SK-N-SH (cell line): Measurements from ENCODE around the gene ZBTB33. TPM values are rescaled to one million over a fixed set of nuclear protein-coding genes. Genes with fewer than 3 reads are reported as not detected.

ENCODE experiments used
- CTCF ChIA-PET: fragments of 300-600, 350-600 bp; formaldehyde crosslinking; extraction: SDS; loops from one replicate; lab custom pipeline; 2021; lab: Yijun Ruan, JAX
- POLR2A ChIA-PET: fragments of 350-600 bp; sonication (Branson Sonifier 250); formaldehyde crosslinking; extraction: SDS; loops from one replicate; lab custom pipeline; 2020; ENCODE audit warnings: antibody characterized with exemption, inconsistent platforms; lab: Yijun Ruan, JAX
- DNase-seq: peaks from one replicate; pipeline ENCODE4 v3.0.0; 2012
- H2AFZ ChIP-seq: fragments of 200-600 bp; sonication (generic); 2 replicates; pipeline ENCODE4 v1.8.1; 2016; ENCODE audit warnings: antibody characterized with exemption, mild to moderate bottlenecking, low read depth
- H3F3A ChIP-seq: fragments of 200-600 bp; sonication (generic); replicated peaks from 2 replicates; pipeline ENCODE3; 2016; ENCODE audit warnings: antibody characterized with exemption, mild to moderate bottlenecking; ENCODE audit not compliant: insufficient read depth
- H3K27ac ChIP-seq, 2 experiments: fragments of 200-500 bp in 1 of 2; fragments of 200-600 bp in 1 of 2; sonication (Bioruptor generic) in 1 of 2; sonication (generic), shearing (Covaris generic) in 1 of 2; 2 replicates each; pipeline versions ENCODE4 v1.5.1 to v1.6.1; 2014 to 2016; ENCODE audit warnings: low read depth in 2 of 2, inconsistent platforms in 1 of 2, low read length in 1 of 2, mild to moderate bottlenecking in 1 of 2, mixed read lengths in 1 of 2
- H3K27me3 ChIP-seq: fragments of 200-600 bp; sonication (generic), shearing (Covaris generic); 2 replicates; pipeline ENCODE4 v1.6.1; 2016; ENCODE audit warnings: mixed run types; ENCODE audit not compliant: insufficient read depth
- H3K36me3 ChIP-seq, 2 experiments: fragments of 200-500 bp in 1 of 2; fragments of 200-600 bp in 1 of 2; sonication (Bioruptor generic) in 1 of 2; sonication (generic) in 1 of 2; replicated peaks in 1 of 2; 2 replicates each; pipeline versions ENCODE3 to v1.5.1; 2014 to 2016; ENCODE audit warnings: low read length in 1 of 2, mild to moderate bottlenecking in 1 of 2; ENCODE audit not compliant: insufficient read depth in 2 of 2, control insufficient read depth in 1 of 2
- H3K4me1 ChIP-seq, 2 experiments: fragments of 200-500 bp in 1 of 2; fragments of 200-600 bp in 1 of 2; sonication (Bioruptor generic) in 1 of 2; sonication (generic), shearing (Covaris generic) in 1 of 2; 2 replicates each; pipeline versions ENCODE4 v1.5.1 to v1.6.1; 2014 to 2016; ENCODE audit warnings: low read depth in 1 of 2, low read length in 1 of 2, mixed run types in 1 of 2; ENCODE audit not compliant: insufficient read depth in 2 of 2, control insufficient read depth in 1 of 2
- H3K4me2 ChIP-seq: fragments of 200-600 bp; sonication (generic), shearing (Covaris generic); 2 replicates; pipeline ENCODE4 v1.6.1; 2017; ENCODE audit warnings: mixed run types
- H3K4me3 ChIP-seq, 2 experiments: fragments of 200-500 bp in 1 of 2; fragments of 200-600 bp in 1 of 2; sonication (Bioruptor generic) in 1 of 2; sonication (generic), shearing (Covaris generic) in 1 of 2; 2 replicates each; pipeline versions ENCODE4 v1.5.1 to v1.8.1; 2014 to 2016; ENCODE audit warnings: low read depth in 2 of 2, inconsistent platforms in 1 of 2, low read length in 1 of 2, mild to moderate bottlenecking in 1 of 2, mixed read lengths in 1 of 2, moderate library complexity in 1 of 2
- H3K79me2 ChIP-seq: fragments of 200-600 bp; sonication (generic); 2 replicates; pipeline ENCODE4 v1.8.1; 2017; ENCODE audit warnings: mild to moderate bottlenecking; ENCODE audit not compliant: insufficient read depth
- H3K9ac ChIP-seq: fragments of 200-600 bp; sonication (generic); 2 replicates; pipeline ENCODE4 v1.6.1; 2017; ENCODE audit warnings: mixed run types
- H3K9me2 ChIP-seq: fragments of 200-600 bp; sonication (generic); 2 replicates; pipeline ENCODE4 v1.6.1; 2017; ENCODE audit warnings: mixed run types
- H3K9me3 ChIP-seq: fragments of 200-600 bp; sonication (generic); 2 replicates; pipeline ENCODE4 v1.6.1; 2017; ENCODE audit warnings: mixed run types, mild to moderate bottlenecking, moderate library complexity
- H4K20me1 ChIP-seq: fragments of 200-600 bp; sonication (generic); 2 replicates; pipeline ENCODE4 v1.6.1; 2017; ENCODE audit warnings: mild to moderate bottlenecking, mixed run types; ENCODE audit not compliant: insufficient read depth
- ELF1 ChIP-seq: IDR thresholded peaks from 2 replicates; pipeline ENCODE4 v1.4.0; 2012
- EZH2phosphoT487 ChIP-seq: fragments of 200-600 bp; sonication (generic); IDR thresholded peaks from 2 replicates; pipeline ENCODE4 v1.6.1; 2017; ENCODE audit warnings: low read depth, mixed run types, mild to moderate bottlenecking, antibody characterized with exemption, moderate library complexity, borderline replicate concordance
- FOXJ3 ChIP-seq: sonication (generic); formaldehyde crosslinking; IDR thresholded peaks from 2 replicates; pipeline ENCODE4 v1.5.1; 2020; ENCODE audit warnings: mild to moderate bottlenecking, missing genetic modification reagents
- GABPA ChIP-seq: IDR thresholded peaks from 2 replicates; pipeline ENCODE4 v1.4.0; 2012; ENCODE audit warnings: low read depth, mild to moderate bottlenecking
- GATA2 ChIP-seq: sonication (generic); formaldehyde crosslinking; IDR thresholded peaks from 2 replicates; pipeline ENCODE4 v1.5.0; 2020; ENCODE audit warnings: mild to moderate bottlenecking, missing genetic modification reagents
- NRF1 ChIP-seq: IDR thresholded peaks from 2 replicates; pipeline ENCODE4 v1.6.1; 2012; ENCODE audit warnings: low read depth, mild to moderate bottlenecking, low read length
- POLR2AphosphoS5 ChIP-seq: IDR thresholded peaks from 2 replicates; pipeline ENCODE4 v1.6.1; 2012; ENCODE audit warnings: low read depth, low read length
- RCOR1 ChIP-seq: fragments of 150-350 bp; IDR thresholded peaks from 2 replicates; pipeline ENCODE4 v1.6.1; 2017; ENCODE audit warnings: antibody characterized with exemption, low read length
- REST ChIP-seq: IDR thresholded peaks from 2 replicates; pipeline ENCODE4 v1.6.1; 2012; ENCODE audit warnings: mild to moderate bottlenecking, low read depth, low read length, moderate library complexity
- SMC3 ChIP-seq: IDR thresholded peaks from 2 replicates; pipeline ENCODE4 v1.6.1; 2012; ENCODE audit warnings: low read depth, low read length, improper control_type of control experiment
- TCF12 ChIP-seq: IDR thresholded peaks from 2 replicates; pipeline ENCODE4 v1.4.0; 2012
- USF1 ChIP-seq: IDR thresholded peaks from 2 replicates; pipeline ENCODE4 v1.4.0; 2012; ENCODE audit warnings: low read depth, borderline replicate concordance
- WGBS: methylation state at CpG from one replicate; pipeline ENCODE4 v1.1.6; 2017; ENCODE audit warnings: low lambda C conversion rate; 5-methylcytosine and 5-hydroxymethylcytosine counted together
- polyA plus RNA-seq, 3 experiments: library from polyadenylated mRNA; depleted of rRNA; stranded (reverse); fragments of >200 nt; gene quantifications; 2 replicates each; pipeline ENCODE4 v1.2.3, GENCODE V29; 2012
- TF ChIP-seq, protein P1 (sequence below): fragments of 200-600 bp; sonication (generic); IDR thresholded peaks from 2 replicates; pipeline ENCODE4 v1.6.1; 2017; ENCODE audit warnings: antibody characterized with exemption, mild to moderate bottlenecking, moderate library complexity
- TF ChIP-seq, protein P2 (sequence below): IDR thresholded peaks from 2 replicates; pipeline ENCODE4; 2012
- TF ChIP-seq, protein P3 (sequence below): fragments of 150-350 bp; IDR thresholded peaks from 2 replicates; pipeline ENCODE4 v1.6.1; 2016; ENCODE audit warnings: mild to moderate bottlenecking, low read depth, low read length

Gene ZBTB33
- polyA plus RNA-seq, 1 of the 3 experiments (the other 2 are of a cell fraction), result 1.2 TPM

GRCh38 chrX:120236687-120237479 is 13.7 kb upstream of the ZBTB33 start:
- Histone ChIP-seq H3K79me2 (no peaks in the 10 kb centered on the region), H3K36me3 (no peaks in the 10 kb centered on the region), H3K27ac (no peak overlapping the region), H3K9me2 (no peaks in the 10 kb centered on the region), H3K4me1 (no peaks in the 10 kb centered on the region), H3K4me2 (no peak overlapping the region), H4K20me1 (no peaks in the 10 kb centered on the region), H3K9ac (no peak overlapping the region), H3K4me3 (no peak overlapping the region), H3F3A (no peaks in the 10 kb centered on the region), H3K27me3 (no peaks in the 10 kb centered on the region; the same call in 1 of the 2 replicates), H3K9me3 (no peaks in the 10 kb centered on the region), H2AFZ (no peak overlapping the region)
- DNase-seq, result no peak
- ChIA-PET CTCF (interaction anchor here (0.7 to 1.5 kb wide), 2 partner anchors 15 to 23 kb away, joined by 3 to 5 read pairs; no protein-coding TSS in a partner anchor), POLR2A (no interaction called here)
- TF ChIP-seq POLR2AphosphoS5 (no peak), ELF1 (no peak), SMC3 (no peak), GATA2 (CRISPR knock-in tag) (no peak), FOXJ3 (CRISPR knock-in tag) (no peak), TCF12 (no peak), GABPA (no peak), REST (no peak), NRF1 (no peak), USF1 (no peak), RCOR1 (no peak), EZH2phosphoT487 (no peak)
- TF ChIP-seq, protein P1, sequence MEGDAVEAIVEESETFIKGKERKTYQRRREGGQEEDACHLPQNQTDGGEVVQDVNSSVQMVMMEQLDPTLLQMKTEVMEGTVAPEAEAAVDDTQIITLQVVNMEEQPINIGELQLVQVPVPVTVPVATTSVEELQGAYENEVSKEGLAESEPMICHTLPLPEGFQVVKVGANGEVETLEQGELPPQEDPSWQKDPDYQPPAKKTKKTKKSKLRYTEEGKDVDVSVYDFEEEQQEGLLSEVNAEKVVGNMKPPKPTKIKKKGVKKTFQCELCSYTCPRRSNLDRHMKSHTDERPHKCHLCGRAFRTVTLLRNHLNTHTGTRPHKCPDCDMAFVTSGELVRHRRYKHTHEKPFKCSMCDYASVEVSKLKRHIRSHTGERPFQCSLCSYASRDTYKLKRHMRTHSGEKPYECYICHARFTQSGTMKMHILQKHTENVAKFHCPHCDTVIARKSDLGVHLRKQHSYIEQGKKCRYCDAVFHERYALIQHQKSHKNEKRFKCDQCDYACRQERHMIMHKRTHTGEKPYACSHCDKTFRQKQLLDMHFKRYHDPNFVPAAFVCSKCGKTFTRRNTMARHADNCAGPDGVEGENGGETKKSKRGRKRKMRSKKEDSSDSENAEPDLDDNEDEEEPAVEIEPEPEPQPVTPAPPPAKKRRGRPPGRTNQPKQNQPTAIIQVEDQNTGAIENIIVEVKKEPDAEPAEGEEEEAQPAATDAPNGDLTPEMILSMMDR, result no peak
- TF ChIP-seq, protein P2, sequence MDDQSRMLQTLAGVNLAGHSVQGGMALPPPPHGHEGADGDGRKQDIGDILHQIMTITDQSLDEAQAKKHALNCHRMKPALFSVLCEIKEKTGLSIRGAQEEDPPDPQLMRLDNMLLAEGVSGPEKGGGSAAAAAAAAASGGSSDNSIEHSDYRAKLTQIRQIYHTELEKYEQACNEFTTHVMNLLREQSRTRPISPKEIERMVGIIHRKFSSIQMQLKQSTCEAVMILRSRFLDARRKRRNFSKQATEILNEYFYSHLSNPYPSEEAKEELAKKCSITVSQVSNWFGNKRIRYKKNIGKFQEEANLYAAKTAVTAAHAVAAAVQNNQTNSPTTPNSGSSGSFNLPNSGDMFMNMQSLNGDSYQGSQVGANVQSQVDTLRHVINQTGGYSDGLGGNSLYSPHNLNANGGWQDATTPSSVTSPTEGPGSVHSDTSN, result no peak
- TF ChIP-seq, protein P3, sequence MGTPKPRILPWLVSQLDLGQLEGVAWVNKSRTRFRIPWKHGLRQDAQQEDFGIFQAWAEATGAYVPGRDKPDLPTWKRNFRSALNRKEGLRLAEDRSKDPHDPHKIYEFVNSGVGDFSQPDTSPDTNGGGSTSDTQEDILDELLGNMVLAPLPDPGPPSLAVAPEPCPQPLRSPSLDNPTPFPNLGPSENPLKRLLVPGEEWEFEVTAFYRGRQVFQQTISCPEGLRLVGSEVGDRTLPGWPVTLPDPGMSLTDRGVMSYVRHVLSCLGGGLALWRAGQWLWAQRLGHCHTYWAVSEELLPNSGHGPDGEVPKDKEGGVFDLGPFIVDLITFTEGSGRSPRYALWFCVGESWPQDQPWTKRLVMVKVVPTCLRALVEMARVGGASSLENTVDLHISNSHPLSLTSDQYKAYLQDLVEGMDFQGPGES, result no peak
- WGBS, result 48% methylated on average over 3 of the region's 3 CpGs
